ENCODE data around the gene CDH6. TPM values are rescaled to one million over a fixed set of nuclear protein-coding genes. Genes with fewer than 3 reads are reported as not detected.

The CDH6 gene
- total and polyA plus RNA-seq, 2 of the 4 experiments (the other 2 are of a cell fraction), result 72.2 to 232 TPM

DNA sequence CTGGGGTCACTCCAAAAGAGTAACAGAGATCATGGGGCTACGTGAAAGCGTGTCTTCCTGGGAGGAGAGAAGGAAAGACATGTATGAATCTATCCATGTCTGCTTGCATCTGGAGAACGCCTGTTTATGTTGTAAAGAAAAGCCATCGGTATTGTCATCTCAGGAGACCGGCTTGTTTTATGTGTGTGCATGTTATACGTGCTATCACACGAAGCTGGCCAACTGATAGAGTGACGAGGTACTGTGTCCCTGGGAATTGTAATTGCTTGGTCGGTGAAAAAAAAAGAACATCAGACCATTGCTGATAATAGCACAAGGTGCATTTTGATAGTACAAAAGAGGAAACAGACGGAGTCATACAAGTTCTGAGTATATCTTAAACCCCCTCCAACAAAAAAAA lies 370 bp upstream of the CDH6 start:
- 0 out of 4 replicates have a peak overlapping the region, but pooled peaks of 1 of the 2 experiments have one; percentile 6 for H4K8ac ChIP-seq (ENCODE audit: low read depth in 2 of 2, low read length in 2 of 2)
- DNase-seq (no peak), ATAC-seq (ENCODE audit: low read depth) (no peak)
- H3K79me1 ChIP-seq (ENCODE audit: low read depth in 1 of 2, low read length in 2 of 2), result peaks cover 0 to 17% of the 10 kb centered on the region in 2 experiments; a peak in 2 of 4 replicates
- H3K9me3 ChIP-seq (ENCODE audit: control insufficient read depth, insufficient read depth, low read length), result no peaks in the 10 kb centered on the region
- peak overlapping the region; percentile 71 for H3K18ac ChIP-seq (ENCODE audit: low read depth, low read length)
- no peaks in the 10 kb centered on the region for H3K9me1 ChIP-seq (ENCODE audit: insufficient read depth, low read length)
- WGBS, 2 experiments (ENCODE audit: extremely low coverage in 2 of 2, insufficient read length in 1 of 2), result 68% methylated on average over 6 of the region's 10 CpGs; no CpG with 5 or more reads in 1 of the 2 experiments
- peak overlapping the region; percentile 60 for H2AFZ ChIP-seq (replicated peaks; ENCODE audit: low read length, poor library complexity)
- H3K27ac ChIP-seq (ENCODE audit: insufficient read depth, low read length), result peak overlapping the region; percentile 67; the same call in 1 of the 2 replicates
- H3K14ac ChIP-seq (replicated peaks; ENCODE audit: low read depth, low read length), result 0 out of 2 replicates have a peak overlapping the region, but pooled peaks have one; percentile 10
- in situ Hi-C loops (cut with MboI; ENCODE audit: low sequenced_read_pairs), result no loop called here
- peak overlapping the region; percentile 18 for H2AK5ac ChIP-seq (ENCODE audit: low read depth, low read length)
- H2BK5ac ChIP-seq (ENCODE audit: low read depth, low read length, poor library complexity, severe bottlenecking), result peak overlapping the region; percentile 66
- no peak for TF ChIP-seq SMC3 (IDR thresholded peaks at IDR 0.05; ENCODE audit: low read depth, low read length)
- no peak for TF ChIP-seq CHD1 (IDR thresholded peaks at IDR 0.05; ENCODE audit: low read depth, low read length)
- no peak for TF ChIP-seq POLR2A (IDR thresholded peaks at IDR 0.05; ENCODE audit: low read depth, low read length)
- TF ChIP-seq RAD21 (IDR thresholded peaks at IDR 0.05; ENCODE audit: low read length), result no peak
- TF ChIP-seq RCOR1 (IDR thresholded peaks at IDR 0.05; ENCODE audit: insufficient replicate concordance, low read length), result no peak
- TF ChIP-seq NFE2L2 (IDR thresholded peaks at IDR 0.05; ENCODE audit: low read depth, low read length), result no peak
- TF ChIP-seq, protein P1, sequence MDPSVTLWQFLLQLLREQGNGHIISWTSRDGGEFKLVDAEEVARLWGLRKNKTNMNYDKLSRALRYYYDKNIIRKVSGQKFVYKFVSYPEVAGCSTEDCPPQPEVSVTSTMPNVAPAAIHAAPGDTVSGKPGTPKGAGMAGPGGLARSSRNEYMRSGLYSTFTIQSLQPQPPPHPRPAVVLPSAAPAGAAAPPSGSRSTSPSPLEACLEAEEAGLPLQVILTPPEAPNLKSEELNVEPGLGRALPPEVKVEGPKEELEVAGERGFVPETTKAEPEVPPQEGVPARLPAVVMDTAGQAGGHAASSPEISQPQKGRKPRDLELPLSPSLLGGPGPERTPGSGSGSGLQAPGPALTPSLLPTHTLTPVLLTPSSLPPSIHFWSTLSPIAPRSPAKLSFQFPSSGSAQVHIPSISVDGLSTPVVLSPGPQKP (IDR thresholded peaks at IDR 0.05; ENCODE audit: borderline replicate concordance, low read depth, low read length), result no peak
- no peak for TF ChIP-seq MXI1 (IDR thresholded peaks at IDR 0.05; ENCODE audit: borderline replicate concordance, low read depth, low read length)
- TF ChIP-seq, protein P2, sequence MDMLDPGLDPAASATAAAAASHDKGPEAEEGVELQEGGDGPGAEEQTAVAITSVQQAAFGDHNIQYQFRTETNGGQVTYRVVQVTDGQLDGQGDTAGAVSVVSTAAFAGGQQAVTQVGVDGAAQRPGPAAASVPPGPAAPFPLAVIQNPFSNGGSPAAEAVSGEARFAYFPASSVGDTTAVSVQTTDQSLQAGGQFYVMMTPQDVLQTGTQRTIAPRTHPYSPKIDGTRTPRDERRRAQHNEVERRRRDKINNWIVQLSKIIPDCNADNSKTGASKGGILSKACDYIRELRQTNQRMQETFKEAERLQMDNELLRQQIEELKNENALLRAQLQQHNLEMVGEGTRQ (IDR thresholded peaks at IDR 0.05; ENCODE audit: low read depth, low read length), result no peak
- TF ChIP-seq RFX5 (IDR thresholded peaks at IDR 0.05; ENCODE audit: low read depth, low read length), result no peak
- TF ChIP-seq MAZ (IDR thresholded peaks at IDR 0.05; ENCODE audit: borderline replicate concordance, low read depth, low read length), result no peak
- no peak for TF ChIP-seq CEBPB (IDR thresholded peaks at IDR 0.05; ENCODE audit: low read depth, low read length)
- no peak for TF ChIP-seq FOS (IDR thresholded peaks at IDR 0.05; ENCODE audit: low read depth, low read length)
- no peak for TF ChIP-seq MAFK (IDR thresholded peaks at IDR 0.05; ENCODE audit: low read depth, low read length)
- no peak for TF ChIP-seq BHLHE40 (IDR thresholded peaks at IDR 0.05; ENCODE audit: low read depth, low read length)
- TF ChIP-seq, protein P3, sequence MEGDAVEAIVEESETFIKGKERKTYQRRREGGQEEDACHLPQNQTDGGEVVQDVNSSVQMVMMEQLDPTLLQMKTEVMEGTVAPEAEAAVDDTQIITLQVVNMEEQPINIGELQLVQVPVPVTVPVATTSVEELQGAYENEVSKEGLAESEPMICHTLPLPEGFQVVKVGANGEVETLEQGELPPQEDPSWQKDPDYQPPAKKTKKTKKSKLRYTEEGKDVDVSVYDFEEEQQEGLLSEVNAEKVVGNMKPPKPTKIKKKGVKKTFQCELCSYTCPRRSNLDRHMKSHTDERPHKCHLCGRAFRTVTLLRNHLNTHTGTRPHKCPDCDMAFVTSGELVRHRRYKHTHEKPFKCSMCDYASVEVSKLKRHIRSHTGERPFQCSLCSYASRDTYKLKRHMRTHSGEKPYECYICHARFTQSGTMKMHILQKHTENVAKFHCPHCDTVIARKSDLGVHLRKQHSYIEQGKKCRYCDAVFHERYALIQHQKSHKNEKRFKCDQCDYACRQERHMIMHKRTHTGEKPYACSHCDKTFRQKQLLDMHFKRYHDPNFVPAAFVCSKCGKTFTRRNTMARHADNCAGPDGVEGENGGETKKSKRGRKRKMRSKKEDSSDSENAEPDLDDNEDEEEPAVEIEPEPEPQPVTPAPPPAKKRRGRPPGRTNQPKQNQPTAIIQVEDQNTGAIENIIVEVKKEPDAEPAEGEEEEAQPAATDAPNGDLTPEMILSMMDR (conservative IDR thresholded peaks at IDR 0.05; ENCODE audit: low read depth, low read length), result no peak
- H3K9ac ChIP-seq (ENCODE audit: low read depth, low read length), result peak overlapping the region; percentile 86
- H3K56ac ChIP-seq (ENCODE audit: extremely low read depth, insufficient read depth, low read length), result no peak overlapping the region
- H2AK9ac ChIP-seq (replicated peaks; ENCODE audit: low read depth, low read length, poor library complexity), result no peak overlapping the region
- no TSS peak for BruUV-seq (replicated peaks)
- intact Hi-C loops (cut with micrococcal nuclease), result loop anchor here (10.0 kb wide), 2 partner anchors 268 to 788 kb away; no protein-coding TSS in a partner anchor
- peak overlapping the region; percentile 9; the same call in 1 of the 2 replicates for H4K5ac ChIP-seq (ENCODE audit: low read depth, low read length)
- no peaks in the 10 kb centered on the region for H4K20me1 ChIP-seq (ENCODE audit: insufficient read depth, low read length)
- no peaks in the 10 kb centered on the region for H3K36me3 ChIP-seq (ENCODE audit: control insufficient read depth, insufficient read depth, low read length)
- H3K23ac ChIP-seq (ENCODE audit: low read depth, low read length), result peak overlapping the region; percentile 37
- H4K91ac ChIP-seq (ENCODE audit: insufficient read depth, low read depth, low read length), result peak overlapping the region; percentile 7
- dilution Hi-C loops (cut with HindIII; ENCODE audit: low sequenced_read_pairs, unreplicated experiment), result no loop called here
- 0 out of 3 replicates have a peak overlapping the region, but pooled peaks have one; percentile 35 for H2BK15ac ChIP-seq (ENCODE audit: low read depth, low read length)
- ChIA-PET CTCF (no interaction called here), POLR2A (ENCODE audit: unreplicated experiment) (interaction anchor here (0.6 kb wide), 2 partner anchors 349 to 987 kb away, joined by 3 read pairs; no protein-coding TSS in a partner anchor)
- H3K4ac ChIP-seq (ENCODE audit: low read depth, low read length), result peak overlapping the region; percentile 65; the same call in 1 of the 2 replicates
- peaks cover 5% of the 10 kb centered on the region for H3K4me1 ChIP-seq (ENCODE audit: control insufficient read depth, insufficient read depth, low read length)
- peak overlapping the region; percentile 82 for H3K4me2 ChIP-seq (ENCODE audit: low read depth, low read length)
- peak overlapping the region; percentile 57; the same call in 1 of the 2 replicates for H2BK20ac ChIP-seq (ENCODE audit: low read depth, low read length)
- H3K4me3 ChIP-seq (ENCODE audit: insufficient read depth, low read depth, low read length), result peak overlapping the region; percentile 88
- peak overlapping the region; percentile 23 for H2BK120ac ChIP-seq (ENCODE audit: low read depth, low read length)
- no peaks in the 10 kb centered on the region for H3K27me3 ChIP-seq (ENCODE audit: control insufficient read depth, insufficient read depth, low read length)

Measured in IMR-90 (cell line).